ENCODE results near the gene C2CD4C.

- TF ChIP-seq, protein P1, sequence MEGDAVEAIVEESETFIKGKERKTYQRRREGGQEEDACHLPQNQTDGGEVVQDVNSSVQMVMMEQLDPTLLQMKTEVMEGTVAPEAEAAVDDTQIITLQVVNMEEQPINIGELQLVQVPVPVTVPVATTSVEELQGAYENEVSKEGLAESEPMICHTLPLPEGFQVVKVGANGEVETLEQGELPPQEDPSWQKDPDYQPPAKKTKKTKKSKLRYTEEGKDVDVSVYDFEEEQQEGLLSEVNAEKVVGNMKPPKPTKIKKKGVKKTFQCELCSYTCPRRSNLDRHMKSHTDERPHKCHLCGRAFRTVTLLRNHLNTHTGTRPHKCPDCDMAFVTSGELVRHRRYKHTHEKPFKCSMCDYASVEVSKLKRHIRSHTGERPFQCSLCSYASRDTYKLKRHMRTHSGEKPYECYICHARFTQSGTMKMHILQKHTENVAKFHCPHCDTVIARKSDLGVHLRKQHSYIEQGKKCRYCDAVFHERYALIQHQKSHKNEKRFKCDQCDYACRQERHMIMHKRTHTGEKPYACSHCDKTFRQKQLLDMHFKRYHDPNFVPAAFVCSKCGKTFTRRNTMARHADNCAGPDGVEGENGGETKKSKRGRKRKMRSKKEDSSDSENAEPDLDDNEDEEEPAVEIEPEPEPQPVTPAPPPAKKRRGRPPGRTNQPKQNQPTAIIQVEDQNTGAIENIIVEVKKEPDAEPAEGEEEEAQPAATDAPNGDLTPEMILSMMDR (IDR thresholded peaks at IDR 0.05; ENCODE audit: extremely low read depth in 1 of 2, insufficient read depth in 1 of 2, low read depth in 1 of 2, low read length in 2 of 2), result no peak
- TF ChIP-seq POLR2AphosphoS5 (IDR thresholded peaks at IDR 0.05; ENCODE audit: insufficient read depth, low read depth, low read length) (no peak), POLR2A (IDR thresholded peaks at IDR 0.05; ENCODE audit: low read depth, low read length) (no peak)
Measured at GRCh38 chr19:369256-369655, 39.7 kb downstream of the C2CD4C start.

Data from endothelial cell of umbilical vein (primary cell).